ENCODE results near the gene PRKCA. TPM values are rescaled to one million over a fixed set of nuclear protein-coding genes. Genes with fewer than 3 reads are reported as not detected.

PRKCA gene
- total and polyA plus RNA-seq, 10 of the 15 experiments (the other 5 are each of a cell fraction or from before 2014, with no cell fraction given): 0.11 to 14.6 (median 0.72) TPM

DNA sequence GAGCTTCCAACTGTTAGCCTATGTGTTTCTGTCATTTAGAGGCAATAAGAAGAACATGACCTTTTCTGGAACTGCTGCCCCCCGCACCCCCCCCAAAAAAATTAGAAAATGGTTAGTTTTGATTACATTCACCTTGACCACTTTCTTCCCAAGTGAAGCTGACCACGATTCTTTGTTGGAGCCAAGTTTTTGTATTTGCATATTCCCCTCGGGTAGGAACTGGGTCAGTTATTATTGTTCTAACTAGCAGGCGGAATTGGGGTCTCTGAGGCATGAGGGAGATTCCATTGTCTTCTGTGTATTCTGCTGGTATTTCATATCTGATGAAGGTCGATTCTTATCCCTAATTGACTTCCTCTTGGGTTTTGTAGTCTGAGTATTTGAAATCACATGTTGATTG lies 231.6 kb downstream of the PRKCA start:
- Histone ChIP-seq H2AFZ (ENCODE audit: control insufficient read depth, low read depth, low read length) (no peak overlapping the region), H3K79me2 (ENCODE audit: control insufficient read depth, insufficient read depth, low read length) (no peaks in the 10 kb centered on the region), H3K9ac (ENCODE audit: control insufficient read depth, insufficient read depth, low read length) (no peak overlapping the region), H3K27ac (ENCODE audit: control insufficient read depth, insufficient read depth) (no peak overlapping the region), H3K4me1 (ENCODE audit: control insufficient read depth, insufficient read depth, low read length) (no peaks in the 10 kb centered on the region), H3K4me3 (no peak overlapping the region), H3K4me2 (ENCODE audit: control insufficient read depth, insufficient read depth) (no peak overlapping the region), H3K27me3 (replicated peaks in 1 of 2; ENCODE audit: control insufficient read depth in 2 of 2, insufficient read depth in 2 of 2, low read length in 1 of 2) (no peaks in the 10 kb centered on the region), H3K9me3 (replicated peaks; ENCODE audit: control insufficient read depth, insufficient read depth, low read length) (no peaks in the 10 kb centered on the region), H3K36me3 (ENCODE audit: control insufficient read depth in 2 of 2, insufficient read depth in 2 of 2, low read length in 1 of 2) (no peaks in the 10 kb centered on the region), H4K20me1 (ENCODE audit: control insufficient read depth, insufficient read depth) (no peaks in the 10 kb centered on the region)
- DNase-seq (ENCODE audit: low read depth, low spot score): no peak
- no peak for FAIRE-seq
- ChIA-PET SMC1A (ENCODE audit: uncharacterized antibody, unreplicated experiment) (no interaction called here), CTCF (no interaction called here), RAD21 (ENCODE audit: unreplicated experiment) (no interaction called here), POLR2A (no interaction called here)
- ATAC-seq: no peak
- no peak for TF ChIP-seq POU2F2 (IDR thresholded peaks at IDR 0.05; ENCODE audit: borderline replicate concordance, low read depth, low read length)
- no peak for TF ChIP-seq RAD21 (IDR thresholded peaks at IDR 0.05; ENCODE audit: insufficient read depth, low read depth, low read length)
- no peak for TF ChIP-seq MYB (IDR thresholded peaks at IDR 0.05; ENCODE audit: borderline replicate concordance, low read depth, low read length)
- no peak for TF ChIP-seq ZNF384 (IDR thresholded peaks at IDR 0.05; ENCODE audit: borderline replicate concordance, low read depth, low read length)
- TF ChIP-seq SMC3 (IDR thresholded peaks at IDR 0.05; ENCODE audit: borderline replicate concordance, low read length): no peak
- TF ChIP-seq GABPA (IDR thresholded peaks at IDR 0.05; ENCODE audit: low read depth): no peak
- TF ChIP-seq ZZZ3 (IDR thresholded peaks at IDR 0.05; ENCODE audit: control insufficient read depth, insufficient read length, low read depth): no peak
- no peak for TF ChIP-seq HCFC1 (IDR thresholded peaks at IDR 0.05; ENCODE audit: low read length)
- no peak for TF ChIP-seq NFYA (IDR thresholded peaks at IDR 0.05; ENCODE audit: borderline replicate concordance, low read depth, low read length)
- TF ChIP-seq EZH2 (IDR thresholded peaks at IDR 0.05; ENCODE audit: borderline replicate concordance, control insufficient read depth, low read depth, low read length): no peak
- no peak for TF ChIP-seq GATAD2B (conservative IDR thresholded peaks at IDR 0.05; ENCODE audit: low read depth)
- TF ChIP-seq, protein P1, sequence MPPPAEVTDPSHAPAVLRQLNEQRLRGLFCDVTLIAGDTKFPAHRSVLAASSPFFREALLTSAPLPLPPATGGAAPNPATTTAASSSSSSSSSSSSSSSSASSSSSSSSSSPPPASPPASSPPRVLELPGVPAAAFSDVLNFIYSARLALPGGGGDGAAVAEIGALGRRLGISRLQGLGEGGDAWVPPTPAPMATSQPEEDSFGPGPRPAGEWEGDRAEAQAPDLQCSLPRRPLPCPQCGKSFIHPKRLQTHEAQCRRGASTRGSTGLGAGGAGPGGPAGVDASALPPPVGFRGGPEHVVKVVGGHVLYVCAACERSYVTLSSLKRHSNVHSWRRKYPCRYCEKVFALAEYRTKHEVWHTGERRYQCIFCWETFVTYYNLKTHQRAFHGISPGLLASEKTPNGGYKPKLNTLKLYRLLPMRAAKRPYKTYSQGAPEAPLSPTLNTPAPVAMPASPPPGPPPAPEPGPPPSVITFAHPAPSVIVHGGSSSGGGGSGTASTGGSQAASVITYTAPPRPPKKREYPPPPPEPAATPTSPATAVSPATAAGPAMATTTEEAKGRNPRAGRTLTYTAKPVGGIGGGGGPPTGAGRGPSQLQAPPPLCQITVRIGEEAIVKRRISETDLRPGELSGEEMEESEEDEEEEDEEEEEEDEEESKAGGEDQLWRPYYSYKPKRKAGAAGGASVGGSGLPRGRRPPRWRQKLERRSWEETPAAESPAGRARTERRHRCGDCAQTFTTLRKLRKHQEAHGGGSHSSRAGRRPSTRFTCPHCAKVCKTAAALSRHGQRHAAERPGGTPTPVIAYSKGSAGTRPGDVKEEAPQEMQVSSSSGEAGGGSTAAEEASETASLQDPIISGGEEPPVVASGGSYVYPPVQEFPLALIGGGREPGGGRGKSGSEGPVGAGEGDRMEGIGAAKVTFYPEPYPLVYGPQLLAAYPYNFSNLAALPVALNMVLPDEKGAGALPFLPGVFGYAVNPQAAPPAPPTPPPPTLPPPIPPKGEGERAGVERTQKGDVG (CRISPR knock-in tag; IDR thresholded peaks at IDR 0.05): no peak
- TF ChIP-seq SMAD5 (IDR thresholded peaks at IDR 0.05; ENCODE audit: low read depth): no peak
- TF ChIP-seq FOS (IDR thresholded peaks at IDR 0.05; ENCODE audit: borderline replicate concordance, extremely low read depth, insufficient read length): no peak
- TF ChIP-seq RELA (IDR thresholded peaks at IDR 0.05; ENCODE audit: borderline replicate concordance, partially characterized antibody): no peak
- TF ChIP-seq SRF (IDR thresholded peaks at IDR 0.05; ENCODE audit: low read depth in 2 of 2, low read length in 2 of 2): no peak
- TF ChIP-seq, protein P2, sequence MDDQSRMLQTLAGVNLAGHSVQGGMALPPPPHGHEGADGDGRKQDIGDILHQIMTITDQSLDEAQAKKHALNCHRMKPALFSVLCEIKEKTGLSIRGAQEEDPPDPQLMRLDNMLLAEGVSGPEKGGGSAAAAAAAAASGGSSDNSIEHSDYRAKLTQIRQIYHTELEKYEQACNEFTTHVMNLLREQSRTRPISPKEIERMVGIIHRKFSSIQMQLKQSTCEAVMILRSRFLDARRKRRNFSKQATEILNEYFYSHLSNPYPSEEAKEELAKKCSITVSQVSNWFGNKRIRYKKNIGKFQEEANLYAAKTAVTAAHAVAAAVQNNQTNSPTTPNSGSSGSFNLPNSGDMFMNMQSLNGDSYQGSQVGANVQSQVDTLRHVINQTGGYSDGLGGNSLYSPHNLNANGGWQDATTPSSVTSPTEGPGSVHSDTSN (IDR thresholded peaks at IDR 0.05; ENCODE audit: insufficient replicate concordance, low read depth, low read length): no peak
- intact Hi-C loops (cut with micrococcal nuclease; ENCODE audit: unreplicated experiment): no loop called here
- in situ Hi-C loops (cut with MboI): no loop called here
- BruUV-seq (replicated peaks): no TSS peak
- WGBS (ENCODE audit: insufficient coverage, insufficient replicate concordance, low lambda C conversion rate, missing lambda C conversion rate): 13% methylated on average over 5 of the region's 5 CpGs

Data from GM12878 (cell line).